Right cardiac atrium (tissue), 5 donors: ENCODE results near the gene CNOT2. TPM values are rescaled to one million over a fixed set of nuclear protein-coding genes. Genes with fewer than 3 reads are reported as not detected.
"Not testable (repeated sequence)": the region's sequence is repeated elsewhere in the genome, so short reads cannot be mapped to it uniquely, and the experiment has no call there.

Experiments used
- ATAC-seq, 2 donors: fragments of 200-7000 bp; cut with Tn5 transposase; one replicate each; pipeline versions ENCODE4 v1.8.0 to v1.9.1; 2020; ENCODE audit warnings: moderate library complexity in 2 of 2, mild to moderate bottlenecking in 1 of 2
- DNase-seq, 3 donors: peaks; one replicate each; pipeline ENCODE4 v3.0.0-alpha.2; 2020
- H3K27ac ChIP-seq: one replicate; pipeline ENCODE4 v1.5.1; 2013; ENCODE audit warnings: mild to moderate bottlenecking, low read length, control low read depth, moderate library complexity
- H3K27me3 ChIP-seq: one replicate; pipeline ENCODE4 v1.6.1; 2013; ENCODE audit not compliant: control insufficient read depth, insufficient read depth
- H3K4me1 ChIP-seq: one replicate; pipeline ENCODE4 v1.6.1; 2013; ENCODE audit warnings: low read length; ENCODE audit not compliant: control insufficient read depth, insufficient read depth
- H3K4me3 ChIP-seq: one replicate; pipeline ENCODE4 v1.5.1; 2013; ENCODE audit warnings: low read length, control low read depth
- H3K9me3 ChIP-seq: one replicate; pipeline ENCODE4 v1.6.1; 2013; ENCODE audit warnings: low read length; ENCODE audit not compliant: control insufficient read depth
- WGBS: extraction: QIAGEN DNeasy Blood & Tissue Kit; methylation state at CpG from one replicate; pipeline ENCODE4 v1.1.7; 2013; 5-methylcytosine and 5-hydroxymethylcytosine counted together
- intact Hi-C, 4 donors: fragments of 100-400 bp; cut with DNase I; formaldehyde crosslinking; loops; one replicate each; pipeline versions ENCODE4 v1.11.0 to v1.14.0; 2022 to 2023
- polyA plus RNA-seq: library from polyadenylated mRNA; stranded (reverse); fragments of 200-250 nt; gene quantifications from one replicate; pipeline ENCODE4 v1.2.3, GENCODE V29; 2013
- total RNA-seq, 4 donors: library from RNA; stranded (reverse); fragmentation: NEBNext Ultra II Directional; extraction: Animal tissue kit (Norgen Biotek cat#: 25700); gene quantifications; one replicate each; pipeline ENCODE4 v1.2.1, GENCODE V29; 2021
- donor health status: healthy with polysubstance abuse.
- donor health status: DM: no; HTN: yes; CAD: no.
- donor health status: DM: no; HTN: no; CAD: no.
- donor health status: DM: no; HTN: yes; CAD: no; lungs with severe emphysema.
- donor health status: DM: yes; HTN: yes; CAD: no.

The CNOT2 gene
- total and polyA plus RNA-seq, 5 donors = 18.5 to 52.7 (median 42.7) TPM

DNA sequence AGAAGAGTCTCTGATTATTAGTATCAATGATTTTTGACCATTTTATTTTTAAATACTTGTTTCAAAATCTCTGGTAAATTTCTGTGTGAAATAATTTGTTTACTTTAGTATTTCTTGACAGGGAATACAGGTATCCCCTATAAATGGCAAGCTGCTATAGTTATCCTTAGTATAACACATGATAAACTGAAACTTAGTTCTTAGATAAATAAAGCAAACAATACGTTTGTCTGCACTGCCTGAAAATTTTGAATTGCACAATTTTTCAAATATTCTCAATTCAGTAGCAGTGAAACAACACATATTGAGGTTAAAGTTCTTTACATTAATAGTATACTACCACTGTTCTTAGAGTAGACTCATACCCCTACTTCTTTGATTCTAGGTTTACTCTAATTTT is 26.9 kb downstream of the CNOT2 start:
- Histone ChIP-seq H3K9me3 (no peaks in the 10 kb centered on the region), H3K27me3 (no peaks in the 10 kb centered on the region), H3K4me3 (no peak overlapping the region), H3K27ac (no peak overlapping the region), H3K4me1 (peaks cover 7% of the 10 kb centered on the region)
- DNase-seq (no peak), ATAC-seq (no peak)
- 25% methylated on average over 1 of the region's 1 CpG for WGBS
- intact Hi-C loops = no loop called here

DNA sequence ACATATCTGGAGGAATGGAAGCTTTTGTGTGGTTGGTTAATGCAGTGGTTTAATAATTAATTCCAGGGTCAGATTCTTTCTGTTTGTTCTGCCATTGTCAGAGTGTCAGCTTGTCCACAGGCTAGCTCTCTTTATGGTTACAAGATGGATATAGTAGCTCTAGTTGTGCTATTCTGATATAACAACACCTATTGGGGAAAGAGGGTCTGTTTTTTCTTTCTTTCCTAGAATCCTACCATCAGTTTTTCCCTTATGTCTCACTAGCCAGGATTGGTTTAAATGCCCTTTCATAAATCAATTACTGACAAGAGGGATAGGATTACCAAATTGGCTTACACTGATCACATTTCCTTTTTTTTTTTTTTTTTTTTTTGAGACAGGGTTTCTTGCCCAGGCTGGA is 27.8 kb downstream of the CNOT2 start:
- H3K27me3 ChIP-seq = no peaks in the 10 kb centered on the region
- intact Hi-C loops = no loop called here
- no peak for DNase-seq
- H3K9me3 ChIP-seq = no peaks in the 10 kb centered on the region
- no peak overlapping the region for H3K4me3 ChIP-seq
- peaks cover 7% of the 10 kb centered on the region for H3K4me1 ChIP-seq
- ATAC-seq = no peak
- no peak overlapping the region for H3K27ac ChIP-seq

DNA sequence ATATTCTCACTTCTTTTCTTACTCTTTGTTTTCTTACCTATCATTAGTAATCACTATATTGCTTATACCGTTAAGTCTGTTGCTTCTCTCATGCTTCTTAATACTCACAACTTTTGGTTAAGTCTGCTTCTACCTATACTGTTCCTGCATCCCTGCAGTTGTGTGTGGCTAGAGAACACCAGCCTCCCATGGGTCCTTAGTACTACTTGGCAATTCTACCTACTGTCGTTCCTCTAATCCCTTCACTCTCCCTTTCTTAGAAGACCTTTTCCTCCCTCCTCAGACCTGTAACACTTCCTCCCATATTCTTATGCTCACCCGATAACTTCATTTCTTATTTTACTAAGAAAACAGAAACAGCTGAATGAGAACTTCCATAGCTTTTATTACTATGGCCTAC is 29.3 kb downstream of the CNOT2 start:
- intact Hi-C loops = no loop called here
- 76% methylated on average over 3 of the region's 3 CpGs for WGBS
- Histone ChIP-seq H3K4me1 (peaks cover 6% of the 10 kb centered on the region), H3K27ac (no peak overlapping the region), H3K9me3 (no peaks in the 10 kb centered on the region), H3K27me3 (no peaks in the 10 kb centered on the region), H3K4me3 (no peak overlapping the region)
- ATAC-seq (no peak), DNase-seq (no peak)

DNA sequence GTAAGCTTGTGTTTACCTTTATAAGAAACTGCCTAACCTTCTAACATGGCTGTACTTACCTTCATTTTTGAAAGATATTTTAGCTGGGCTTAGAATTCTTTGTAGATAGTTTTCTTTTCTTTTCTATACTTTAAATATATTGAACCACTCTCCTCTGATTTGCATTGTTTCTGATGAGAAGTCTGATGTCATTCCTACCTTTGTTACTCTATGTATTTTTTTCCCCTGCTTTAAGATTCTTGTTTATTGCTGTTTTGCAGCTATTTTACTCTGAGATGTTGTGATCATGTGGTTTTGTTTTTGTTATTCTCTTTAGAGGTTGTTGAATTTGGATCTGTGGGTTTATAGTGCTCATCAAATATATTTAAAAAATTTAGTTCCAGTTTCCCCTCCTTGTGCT is 31.8 kb downstream of the CNOT2 start:
- Histone ChIP-seq H3K27me3 (no peaks in the 10 kb centered on the region), H3K4me1 (peaks cover 7% of the 10 kb centered on the region), H3K9me3 (no peaks in the 10 kb centered on the region), H3K27ac (no peak overlapping the region), H3K4me3 (no peak overlapping the region)
- intact Hi-C loops = no loop called here
- DNase-seq (no peak), ATAC-seq (no peak)

DNA sequence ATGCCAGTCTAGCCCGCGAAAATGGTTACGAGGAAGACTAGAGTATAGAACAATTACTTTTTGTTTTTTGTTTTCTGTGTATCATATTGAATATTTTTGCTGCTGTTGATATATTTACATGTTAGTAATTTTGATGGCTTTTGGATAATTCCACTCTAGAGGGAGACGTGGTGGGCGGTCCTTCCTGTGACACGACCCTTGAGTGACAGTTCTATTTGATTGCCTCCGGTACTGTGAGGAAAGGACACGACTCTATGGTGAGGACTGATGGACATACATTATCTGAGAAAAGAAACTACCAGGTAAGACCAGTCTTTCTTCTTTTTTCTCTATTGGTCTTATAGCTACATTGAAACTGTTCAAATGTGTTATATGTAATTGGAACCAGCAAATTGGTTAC is 34.7 kb downstream of the CNOT2 start:
- no peaks in the 10 kb centered on the region for H3K27me3 ChIP-seq
- no peak overlapping the region for H3K27ac ChIP-seq
- no peak for DNase-seq
- 88% methylated on average over 8 of the region's 8 CpGs for WGBS
- intact Hi-C loops = no loop called here
- ATAC-seq = no peak
- H3K4me3 ChIP-seq = no peak overlapping the region
- H3K9me3 ChIP-seq = no peaks in the 10 kb centered on the region
- peaks cover 1% of the 10 kb centered on the region for H3K4me1 ChIP-seq

DNA sequence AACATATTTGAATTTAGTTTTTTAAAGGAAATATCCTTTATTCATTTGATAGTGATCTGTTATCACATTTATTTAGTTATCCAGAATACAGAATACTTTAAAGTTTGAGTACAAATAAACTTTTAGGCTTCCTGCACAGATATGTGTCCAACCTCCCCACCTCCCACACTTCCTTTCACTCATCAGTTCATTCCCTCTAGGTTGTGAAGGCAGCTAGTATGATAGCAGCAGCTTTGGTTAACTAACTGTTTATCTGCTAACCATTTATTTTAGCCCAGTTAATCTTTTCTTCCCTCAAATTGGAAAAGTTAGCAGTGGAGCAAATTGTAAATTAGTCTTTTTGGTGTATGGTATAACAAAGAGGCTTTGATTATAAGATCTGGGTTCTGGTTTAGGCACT is 35.7 kb downstream of the CNOT2 start:
- intact Hi-C loops = no loop called here
- H3K4me3 ChIP-seq = no peak overlapping the region
- H3K27me3 ChIP-seq = no peaks in the 10 kb centered on the region
- H3K27ac ChIP-seq = no peak overlapping the region
- H3K4me1 ChIP-seq = peaks cover 1% of the 10 kb centered on the region
- no peak for DNase-seq
- no peaks in the 10 kb centered on the region for H3K9me3 ChIP-seq
- ATAC-seq = no peak

DNA sequence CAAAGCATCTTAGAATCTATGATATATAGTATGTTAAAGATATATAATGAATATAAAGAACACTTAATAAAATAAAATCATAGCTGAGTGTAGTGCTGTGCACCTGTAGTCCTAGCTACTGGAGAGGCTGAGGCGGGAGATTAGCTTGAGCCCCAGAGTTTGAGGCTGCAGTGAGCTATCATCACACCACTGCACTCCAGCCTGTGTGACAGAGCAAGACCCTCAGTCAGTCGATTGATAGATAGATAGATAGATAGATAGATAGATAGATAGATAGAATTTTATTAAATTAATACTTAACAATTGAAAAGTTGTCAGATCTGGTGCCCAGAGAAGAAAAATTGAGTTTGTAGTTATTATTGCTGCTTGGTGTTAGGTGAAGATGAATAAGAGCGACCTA is 40.0 kb downstream of the CNOT2 start:
- no peaks in the 10 kb centered on the region for H3K27me3 ChIP-seq
- intact Hi-C loops = no loop called here
- ATAC-seq (no peak), DNase-seq (no peak)
- H3K27ac ChIP-seq = no peak overlapping the region
- no peak overlapping the region for H3K4me3 ChIP-seq
- H3K9me3 ChIP-seq = no peaks in the 10 kb centered on the region
- no peaks in the 10 kb centered on the region for H3K4me1 ChIP-seq
- WGBS = 91% methylated on average over 3 of the region's 3 CpGs

DNA sequence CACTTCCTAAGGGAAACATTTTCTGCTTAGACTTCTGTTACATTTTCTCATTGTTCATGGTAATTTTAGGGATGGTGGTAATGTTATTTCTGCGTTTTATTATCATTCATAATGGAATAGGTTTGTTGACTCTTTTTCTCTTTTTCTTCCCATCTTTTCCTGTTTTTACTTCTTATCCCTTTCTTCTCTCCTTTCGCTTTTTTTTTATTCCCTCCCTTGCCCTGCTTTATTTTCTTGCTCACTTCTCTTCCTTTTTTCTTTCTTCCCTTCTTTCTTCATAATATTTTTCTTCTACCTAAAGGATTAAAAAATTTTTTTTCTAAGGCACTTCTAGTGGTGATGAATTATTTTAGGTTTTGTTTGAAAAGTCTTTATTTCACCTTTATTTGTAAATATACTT is 45.6 kb downstream of the CNOT2 start:
- DNase-seq (no peak), ATAC-seq (no peak)
- WGBS = 96% methylated on average over 2 of the region's 2 CpGs
- Histone ChIP-seq H3K9me3 (no peaks in the 10 kb centered on the region), H3K27me3 (no peaks in the 10 kb centered on the region), H3K4me1 (no peaks in the 10 kb centered on the region), H3K4me3 (no peak overlapping the region), H3K27ac (no peak overlapping the region)
- intact Hi-C loops = no loop called here

DNA sequence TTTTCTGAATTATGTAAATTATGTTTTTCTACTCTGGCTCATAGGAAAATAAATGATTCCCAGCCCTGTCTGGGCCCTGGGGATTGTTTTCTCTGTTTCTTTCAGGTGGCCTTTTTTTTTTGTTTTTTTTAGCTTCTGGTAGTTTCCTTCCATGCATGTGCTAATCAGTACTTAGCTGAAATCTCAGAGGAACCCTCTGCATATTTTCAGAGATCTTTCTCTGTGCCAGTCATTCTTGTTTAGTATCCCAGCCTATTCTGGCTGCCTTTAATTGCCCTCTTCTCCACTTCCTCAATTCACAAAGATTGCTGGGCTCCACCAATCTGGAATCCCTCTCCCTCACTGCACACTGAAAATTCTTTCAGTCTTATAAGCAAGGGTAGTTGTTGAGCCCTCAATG is 46.9 kb downstream of the CNOT2 start:
- H3K4me3 ChIP-seq = no peak overlapping the region
- ATAC-seq (peak; percentile 36 to 64), DNase-seq (no peak)
- intact Hi-C loops = no loop called here
- no peak overlapping the region for H3K27ac ChIP-seq
- H3K9me3 ChIP-seq = no peaks in the 10 kb centered on the region
- H3K27me3 ChIP-seq = no peaks in the 10 kb centered on the region
- no peaks in the 10 kb centered on the region for H3K4me1 ChIP-seq

DNA sequence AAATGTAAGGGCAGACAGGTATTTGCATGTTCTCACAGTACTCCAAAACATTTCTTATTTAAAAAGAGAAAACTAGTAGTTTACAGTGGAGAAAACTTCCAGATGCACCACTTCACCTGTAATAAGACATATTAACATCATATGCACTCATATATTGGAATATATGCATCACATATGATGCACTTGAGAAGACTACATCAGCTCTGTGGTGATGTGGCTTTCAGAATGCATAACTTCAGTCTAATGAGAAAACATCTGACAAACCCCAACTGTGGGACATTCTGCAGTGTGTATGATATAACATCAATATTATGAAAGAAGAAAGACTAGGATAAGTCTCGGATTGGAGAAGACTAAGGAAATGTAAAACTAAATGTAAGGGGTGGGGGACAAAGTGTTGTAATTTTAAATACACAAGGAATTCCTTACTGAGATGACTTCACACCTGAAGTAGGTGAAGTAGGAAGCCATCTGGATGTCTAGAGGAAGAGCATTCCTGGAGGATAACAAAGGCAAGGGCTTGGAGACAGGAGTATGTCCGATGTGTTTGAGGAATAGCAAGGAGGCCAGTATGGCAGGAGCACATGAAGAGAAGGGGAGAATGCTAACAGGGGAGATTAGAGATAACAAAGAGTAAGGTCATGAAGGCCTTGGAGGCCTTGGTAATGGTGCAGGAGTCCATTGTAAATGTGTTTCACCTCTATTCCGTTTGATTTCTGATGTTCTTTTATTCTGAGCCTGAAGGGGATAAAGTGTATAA is 49.0 kb downstream of the CNOT2 start:
- Histone ChIP-seq H3K27ac (no peak overlapping the region), H3K27me3 (no peaks in the 10 kb centered on the region), H3K4me1 (no peaks in the 10 kb centered on the region), H3K9me3 (no peaks in the 10 kb centered on the region), H3K4me3 (no peak overlapping the region)
- intact Hi-C loops = no loop called here
- ATAC-seq (no peak), DNase-seq (no peak)
- WGBS = 78% methylated on average over 3 of the region's 3 CpGs

DNA sequence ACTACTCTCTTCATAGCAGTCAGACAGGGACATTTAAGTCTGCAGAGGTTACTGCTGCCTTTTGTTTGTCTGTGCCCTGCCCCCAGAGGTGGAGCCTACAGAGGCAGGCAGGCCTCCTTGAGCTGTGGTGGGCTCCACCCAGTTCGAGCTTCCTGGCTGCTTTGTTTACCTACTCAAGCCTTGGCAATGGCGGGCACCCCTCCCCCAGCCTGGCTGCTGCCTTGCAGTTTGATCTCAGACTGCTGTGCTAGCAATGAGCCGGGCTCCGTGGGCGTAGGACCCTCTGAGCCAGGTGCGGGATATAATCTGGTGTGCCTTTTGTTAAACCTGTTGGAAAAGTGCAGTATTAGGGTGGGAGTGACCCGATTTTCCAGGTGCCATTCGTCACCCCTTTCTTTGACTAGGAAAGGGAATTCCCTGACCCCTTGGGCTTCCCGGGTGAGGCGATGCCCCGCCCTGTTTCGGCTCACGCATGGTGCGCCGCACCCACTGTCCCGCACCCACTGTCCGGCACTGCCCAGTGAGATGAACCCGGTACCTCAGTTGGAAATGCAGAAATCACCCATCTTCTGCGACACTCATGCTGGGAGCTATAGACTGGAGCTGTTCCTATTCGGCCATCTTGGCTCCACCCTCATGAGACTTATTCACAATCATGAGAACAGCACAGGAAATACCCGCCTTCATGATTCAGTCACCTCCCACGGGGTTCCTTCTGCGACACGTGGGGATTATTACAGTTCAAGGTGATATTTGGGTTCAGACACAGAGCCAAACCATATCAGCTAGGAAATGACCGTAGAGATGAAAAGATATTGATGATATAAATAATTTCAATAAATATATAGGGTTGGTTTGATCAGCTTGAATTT is 61.7 kb downstream of the CNOT2 start:
- ATAC-seq (peak in 1 of 2 donors; percentile 58), DNase-seq (peak; percentile 18 to 68 (median 47))
- H3K27me3 ChIP-seq, H3K4me3 ChIP-seq, H3K27ac ChIP-seq, intact Hi-C loops, H3K4me1 ChIP-seq, H3K9me3 ChIP-seq: not testable (repeated sequence)
- 83% methylated on average over 25 of the region's 25 CpGs for WGBS
